A673 (cell line): ENCODE data around the gene HS3ST6.

Source experiments
- CTCF ChIP-seq: fragments of 300-800, 200-600 bp; sonication (generic); conservative IDR thresholded peaks from 2 replicates; pipeline ENCODE4 v1.5.1; 2017; ENCODE audit warnings: low read depth, mild to moderate bottlenecking, antibody characterized with exemption, low read length, moderate library complexity, mixed read lengths
- EZH2 ChIP-seq: fragments of 200-600 bp; sonication (generic); IDR thresholded peaks from 2 replicates; pipeline ENCODE4 v1.6.1; 2017; ENCODE audit warnings: borderline replicate concordance, low read depth, mild to moderate bottlenecking, mixed read lengths, antibody characterized with exemption, low read length; ENCODE audit not compliant: poor library complexity, severe bottlenecking

DNA sequence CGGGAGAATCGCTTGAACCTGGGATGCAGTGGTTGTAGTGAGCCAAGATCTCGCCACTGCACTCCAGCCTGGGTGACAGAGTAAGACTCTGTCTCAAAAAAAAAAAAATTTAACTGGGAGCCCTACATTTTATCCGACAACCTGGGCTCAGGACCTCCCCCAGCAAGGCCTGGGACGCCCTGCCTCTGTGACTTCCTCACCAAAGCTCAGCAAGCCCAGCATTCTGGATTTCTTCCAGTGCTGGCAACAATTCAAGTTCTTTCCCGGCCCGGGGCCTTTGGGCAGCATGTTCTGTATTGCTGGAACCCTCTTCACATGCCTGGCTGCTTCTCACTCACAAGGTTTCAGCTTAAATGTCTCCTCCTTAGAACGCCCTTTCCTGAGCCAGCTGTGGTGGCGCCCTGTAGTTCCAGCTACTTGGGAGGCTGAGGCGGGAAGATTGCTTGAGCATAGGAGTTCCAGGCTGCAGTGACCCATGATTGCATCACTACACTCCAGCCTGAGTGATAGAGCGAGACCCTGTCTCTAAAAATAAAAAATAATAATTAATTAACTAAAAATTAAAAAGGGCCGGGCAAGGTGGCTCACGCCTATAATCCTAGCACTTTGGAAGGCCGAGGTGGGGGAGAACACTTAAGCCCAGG lies 30.4 kb downstream of the HS3ST6 start:
- TF ChIP-seq EZH2 (no peak), CTCF (no peak)
